NT2/D1 (cell line): ENCODE results near the gene CLEC16A.
"Not testable (repeated sequence)": the region's sequence is repeated elsewhere in the genome, so short reads cannot be mapped to it uniquely, and the experiment has no call there.

Source experiments
- DNase-seq: peaks from one replicate; pipeline ENCODE4 v3.0.0-alpha.2; 2011; ENCODE audit warnings: low read depth, low spot score
- H3K27me3 ChIP-seq: 2 replicates; pipeline ENCODE4 v1.6.0; 2011; ENCODE audit warnings: mild to moderate bottlenecking; ENCODE audit not compliant: insufficient read length, insufficient read depth
- H3K36me3 ChIP-seq: 2 replicates; pipeline ENCODE4 v1.6.1; 2011; ENCODE audit warnings: mild to moderate bottlenecking, low read length, mixed read lengths; ENCODE audit not compliant: insufficient read depth, insufficient read length
- H3K4me1 ChIP-seq: 2 replicates; pipeline ENCODE4 v1.5.1; 2011; ENCODE audit not compliant: insufficient read depth, insufficient read length
- H3K4me3 ChIP-seq: 2 replicates; pipeline ENCODE4 v1.5.1; 2011; ENCODE audit warnings: low read depth; ENCODE audit not compliant: insufficient read length
- H3K9ac ChIP-seq: 2 replicates; pipeline ENCODE4 v1.6.0; 2011; ENCODE audit warnings: low read depth; ENCODE audit not compliant: insufficient read length
- H3K9me3 ChIP-seq: 2 replicates; pipeline ENCODE4 v1.5.1; 2011; ENCODE audit warnings: mild to moderate bottlenecking, low read length; ENCODE audit not compliant: insufficient read depth
- SUZ12 ChIP-seq: IDR thresholded peaks from 2 replicates; pipeline ENCODE4 v1.6.1; 2011; ENCODE audit not compliant: insufficient read length, insufficient read depth; ENCODE audit errors: extremely low read depth
- YY1 ChIP-seq: IDR thresholded peaks from 2 replicates; pipeline ENCODE4 v1.6.1; 2011; ENCODE audit not compliant: insufficient read length, insufficient read depth
- ZNF274 ChIP-seq: IDR thresholded peaks from 2 replicates; pipeline ENCODE4 v1.6.1; 2011; ENCODE audit warnings: mild to moderate bottlenecking, low read depth, low read length

CLEC16A gene

DNA sequence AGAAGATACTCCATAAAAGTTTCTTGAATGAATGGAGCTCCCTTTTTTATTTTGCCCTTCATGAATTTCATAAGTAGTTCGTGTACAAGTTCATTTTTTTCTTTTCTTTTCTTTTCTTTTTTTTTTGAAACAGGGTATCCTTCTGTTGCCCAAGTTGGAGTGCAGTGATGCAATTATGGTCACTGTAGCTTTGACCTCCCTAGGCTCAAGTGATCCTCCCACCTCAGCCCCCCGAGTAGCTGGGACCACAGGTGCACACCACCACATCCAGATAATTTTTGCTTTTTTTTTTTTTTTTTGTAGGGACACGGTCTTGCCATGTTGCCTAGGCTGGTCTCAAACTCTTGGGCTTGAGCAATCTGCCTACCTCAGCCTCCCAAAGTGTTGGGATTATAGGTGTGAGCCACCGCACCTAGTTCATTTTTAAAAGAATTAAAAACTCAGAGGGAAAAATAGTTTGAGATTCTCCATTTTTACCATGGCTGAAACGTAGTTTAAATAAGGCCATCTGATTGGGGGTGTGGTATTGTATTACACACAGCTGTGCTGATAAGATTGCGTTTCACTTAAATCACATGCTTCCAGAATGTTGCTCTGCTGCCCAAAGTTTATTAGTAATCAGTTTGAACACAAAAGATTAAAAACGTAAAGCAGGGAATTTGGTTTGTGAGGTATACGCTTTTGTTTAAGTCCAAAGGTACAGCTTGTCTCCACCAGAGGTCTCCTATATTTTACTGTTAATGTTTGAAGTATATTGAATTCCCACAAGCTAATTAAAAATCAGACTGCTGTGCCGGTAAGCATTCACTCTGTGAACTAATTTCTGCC lies 157.5 kb downstream of the CLEC16A start:
- no peak for TF ChIP-seq SUZ12
- TF ChIP-seq ZNF274: no peak
- no peak for TF ChIP-seq YY1
- DNase-seq: no peak
- Histone ChIP-seq H3K4me3 (no peak overlapping the region), H3K36me3 (peaks cover 13% of the 10 kb centered on the region), H3K27me3 (no peaks in the 10 kb centered on the region), H3K9ac (no peak overlapping the region), H3K4me1 (peaks cover 14% of the 10 kb centered on the region), H3K9me3 (no peaks in the 10 kb centered on the region)

GRCh38 chr16:11102523-11102898 lies 158.1 kb downstream of the CLEC16A start:
- DNase-seq: no peak
- Histone ChIP-seq H3K4me1 (peaks cover 15% of the 10 kb centered on the region), H3K36me3 (peaks cover 13% of the 10 kb centered on the region), H3K4me3 (no peak overlapping the region), H3K27me3 (no peaks in the 10 kb centered on the region), H3K9me3 (no peaks in the 10 kb centered on the region), H3K9ac (no peak overlapping the region)
- TF ChIP-seq ZNF274 (no peak), YY1 (no peak), SUZ12 (no peak)

- H3K9ac ChIP-seq, H3K36me3 ChIP-seq, H3K9me3 ChIP-seq, H3K27me3 ChIP-seq, DNase-seq, H3K4me3 ChIP-seq: not testable (repeated sequence)
- H3K4me1 ChIP-seq: peaks cover 17% of the 10 kb centered on the region
Observed at GRCh38 chr16:11103301-11103700, 158.9 kb downstream of the CLEC16A start.

DNA sequence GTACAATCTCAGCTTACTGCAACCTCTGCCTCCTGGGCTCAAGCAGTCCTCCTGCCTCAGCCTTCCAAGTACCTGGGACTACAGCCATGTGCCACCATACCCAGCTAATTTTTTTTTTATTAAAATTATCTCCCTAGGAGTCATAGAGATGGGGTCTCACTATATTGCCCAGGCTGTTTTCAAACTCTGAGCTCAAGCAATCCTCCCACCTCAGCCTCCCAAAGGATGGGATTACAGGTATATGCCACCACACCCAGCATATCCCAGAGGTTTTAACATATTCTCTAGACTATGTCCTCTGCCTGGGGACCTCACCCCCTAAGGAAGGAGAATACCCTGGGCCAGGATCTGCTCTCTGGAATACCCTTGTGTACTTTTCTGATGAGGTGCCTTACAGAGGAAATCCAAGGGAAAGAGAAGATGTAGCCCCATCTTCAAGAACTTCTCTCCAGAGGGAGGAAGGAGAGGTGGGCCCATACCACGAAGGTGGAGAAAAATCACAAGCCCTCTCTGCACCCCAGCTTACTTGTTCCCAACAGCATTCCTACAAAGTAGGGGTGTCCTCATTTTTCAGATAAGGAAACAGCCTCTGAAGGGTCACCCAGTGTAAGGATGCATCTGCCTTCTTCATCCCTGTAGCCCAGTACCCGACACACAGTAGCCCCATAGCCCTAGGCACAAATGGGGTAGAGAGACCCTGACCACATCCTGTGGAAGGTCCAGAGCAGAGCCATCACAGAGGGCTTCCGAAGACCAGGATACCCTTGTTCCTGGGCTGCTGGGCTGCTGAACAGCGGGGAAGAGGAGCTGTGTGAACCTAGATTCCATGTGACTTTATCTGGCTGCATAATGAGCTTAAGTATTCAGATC lies 160.0 kb downstream of the CLEC16A start:
- Histone ChIP-seq H3K9ac (no peak overlapping the region), H3K4me1 (peaks cover 21% of the 10 kb centered on the region), H3K27me3 (no peaks in the 10 kb centered on the region), H3K36me3 (no peaks in the 10 kb centered on the region), H3K4me3 (no peak overlapping the region), H3K9me3 (no peaks in the 10 kb centered on the region)
- TF ChIP-seq ZNF274: no peak
- TF ChIP-seq YY1: no peak
- TF ChIP-seq SUZ12: no peak
- no peak for DNase-seq

GRCh38 chr16:11105038-11105903 lies 160.9 kb downstream of the CLEC16A start:
- Histone ChIP-seq H3K9me3 (no peaks in the 10 kb centered on the region), H3K4me3 (no peak overlapping the region), H3K27me3 (no peaks in the 10 kb centered on the region), H3K36me3 (no peaks in the 10 kb centered on the region), H3K4me1 (peaks cover 21% of the 10 kb centered on the region), H3K9ac (no peak overlapping the region)
- no peak for DNase-seq
- TF ChIP-seq SUZ12: no peak
- no peak for TF ChIP-seq ZNF274
- no peak for TF ChIP-seq YY1

GRCh38 chr16:11106726-11107125 lies 162.4 kb downstream of the CLEC16A start:
- H3K9me3 ChIP-seq: no peaks in the 10 kb centered on the region
- no peak overlapping the region for H3K9ac ChIP-seq
- DNase-seq: no peak
- peaks cover 21% of the 10 kb centered on the region for H3K4me1 ChIP-seq
- no peaks in the 10 kb centered on the region for H3K36me3 ChIP-seq
- no peaks in the 10 kb centered on the region for H3K27me3 ChIP-seq
- H3K4me3 ChIP-seq: no peak overlapping the region
- TF ChIP-seq SUZ12 (no peak), YY1 (no peak), ZNF274 (no peak)
